ENCODE measurements around the gene DNAJC24. TPM values are rescaled to one million over a fixed set of nuclear protein-coding genes. Genes with fewer than 3 reads are reported as not detected.

Gene DNAJC24
- total RNA-seq, 1 experiment from 2014 or later = 18.2 TPM

DNA sequence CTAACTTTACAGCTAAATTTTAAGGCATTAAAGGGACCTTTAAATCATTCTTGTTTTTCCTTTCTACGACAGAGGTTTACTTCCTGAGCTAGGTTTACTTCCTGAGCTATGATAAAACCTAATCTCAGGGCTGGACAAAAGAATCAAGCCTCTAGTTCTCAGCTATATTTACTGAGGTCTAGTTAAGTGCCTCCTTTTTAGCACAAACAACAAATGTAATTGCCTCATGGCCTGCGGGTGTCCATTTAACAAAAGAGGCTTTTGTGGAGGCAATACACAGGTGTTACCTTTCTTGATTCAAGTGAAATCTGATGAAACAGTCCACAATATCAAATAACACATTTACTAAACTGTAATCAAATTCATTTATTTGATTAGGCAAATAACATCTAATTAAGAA lies 72.4 kb downstream of the DNAJC24 start:
- Histone ChIP-seq H3K27ac (no peak overlapping the region), H3K79me2 (ENCODE audit: low read depth) (no peaks in the 10 kb centered on the region), H4K20me1 (ENCODE audit: insufficient read depth) (no peaks in the 10 kb centered on the region), H3K4me3 (no peak overlapping the region), H2AFZ (no peak overlapping the region), H3F3A (ENCODE audit: insufficient read depth, low read depth) (no peaks in the 10 kb centered on the region), H3K4me2 (no peak overlapping the region), H3K27me3 (ENCODE audit: insufficient read depth, low read depth) (no peaks in the 10 kb centered on the region), H3K9me3 (ENCODE audit: insufficient read depth, low read depth) (no peaks in the 10 kb centered on the region), H3K9me2 (ENCODE audit: insufficient read depth) (0 out of 2 replicates have a peak, but pooled peaks cover 1% of the 10 kb centered on the region), H3K4me1 (replicated peaks; ENCODE audit: insufficient read depth) (no peaks in the 10 kb centered on the region), H3K36me3 (ENCODE audit: low read depth) (0 out of 2 replicates have a peak, but pooled peaks cover under 1% of the 10 kb centered on the region)
- no peak for TF ChIP-seq EZH2 (IDR thresholded peaks at IDR 0.05; ENCODE audit: low read depth)
- TF ChIP-seq, protein P1, sequence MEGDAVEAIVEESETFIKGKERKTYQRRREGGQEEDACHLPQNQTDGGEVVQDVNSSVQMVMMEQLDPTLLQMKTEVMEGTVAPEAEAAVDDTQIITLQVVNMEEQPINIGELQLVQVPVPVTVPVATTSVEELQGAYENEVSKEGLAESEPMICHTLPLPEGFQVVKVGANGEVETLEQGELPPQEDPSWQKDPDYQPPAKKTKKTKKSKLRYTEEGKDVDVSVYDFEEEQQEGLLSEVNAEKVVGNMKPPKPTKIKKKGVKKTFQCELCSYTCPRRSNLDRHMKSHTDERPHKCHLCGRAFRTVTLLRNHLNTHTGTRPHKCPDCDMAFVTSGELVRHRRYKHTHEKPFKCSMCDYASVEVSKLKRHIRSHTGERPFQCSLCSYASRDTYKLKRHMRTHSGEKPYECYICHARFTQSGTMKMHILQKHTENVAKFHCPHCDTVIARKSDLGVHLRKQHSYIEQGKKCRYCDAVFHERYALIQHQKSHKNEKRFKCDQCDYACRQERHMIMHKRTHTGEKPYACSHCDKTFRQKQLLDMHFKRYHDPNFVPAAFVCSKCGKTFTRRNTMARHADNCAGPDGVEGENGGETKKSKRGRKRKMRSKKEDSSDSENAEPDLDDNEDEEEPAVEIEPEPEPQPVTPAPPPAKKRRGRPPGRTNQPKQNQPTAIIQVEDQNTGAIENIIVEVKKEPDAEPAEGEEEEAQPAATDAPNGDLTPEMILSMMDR (conservative IDR thresholded peaks at IDR 0.05) = no peak
- intact Hi-C loops (cut with micrococcal nuclease; ENCODE audit: unreplicated experiment) = no loop called here
- no TSS peak for BruUV-seq (replicated peaks)
- ChIA-PET POLR2A (ENCODE audit: unreplicated experiment) (no interaction called here), CTCF (no interaction called here)
- DNase-seq = no peak

DNA sequence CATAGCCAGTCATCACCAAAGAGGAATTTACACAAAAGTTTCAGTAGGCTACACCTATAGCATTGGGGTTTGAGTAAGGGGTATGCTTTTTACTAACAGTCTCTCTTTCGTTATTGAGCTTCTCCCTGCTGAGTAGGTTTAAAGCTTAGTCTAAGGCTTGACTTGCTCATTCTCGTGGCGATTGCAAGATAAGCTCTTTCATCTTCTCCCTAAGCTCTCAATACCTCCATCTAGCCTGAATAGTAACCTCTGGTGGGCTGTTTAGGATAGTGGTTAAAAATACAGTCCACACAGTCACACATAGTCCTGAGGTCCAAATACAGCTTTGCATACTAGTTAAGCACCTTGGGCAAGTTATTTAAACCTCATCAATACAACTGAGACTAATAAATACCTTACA lies 74.1 kb downstream of the DNAJC24 start:
- Histone ChIP-seq H3K36me3 (ENCODE audit: low read depth) (0 out of 2 replicates have a peak, but pooled peaks cover 6% of the 10 kb centered on the region), H3F3A (ENCODE audit: insufficient read depth, low read depth) (no peaks in the 10 kb centered on the region), H3K9me2 (ENCODE audit: insufficient read depth) (no peaks in the 10 kb centered on the region), H3K79me2 (ENCODE audit: low read depth) (no peaks in the 10 kb centered on the region), H3K27ac (no peak overlapping the region), H3K27me3 (ENCODE audit: insufficient read depth, low read depth) (no peaks in the 10 kb centered on the region), H4K20me1 (ENCODE audit: insufficient read depth) (no peaks in the 10 kb centered on the region), H3K9me3 (ENCODE audit: insufficient read depth, low read depth) (no peaks in the 10 kb centered on the region), H3K4me1 (replicated peaks; ENCODE audit: insufficient read depth) (no peaks in the 10 kb centered on the region), H2AFZ (no peak overlapping the region), H3K4me2 (no peak overlapping the region), H3K4me3 (no peak overlapping the region)
- CTCF ChIA-PET = no interaction called here
- DNase-seq = no peak
- TF ChIP-seq, protein P1 (conservative IDR thresholded peaks at IDR 0.05) = no peak
- TF ChIP-seq EZH2 (IDR thresholded peaks at IDR 0.05; ENCODE audit: low read depth) = no peak
- no TSS peak for BruUV-seq (replicated peaks)
- intact Hi-C loops (cut with micrococcal nuclease; ENCODE audit: unreplicated experiment) = no loop called here
- POLR2A ChIA-PET (ENCODE audit: unreplicated experiment) = interaction anchor here (0.6 kb wide), 1 partner anchor 65 kb away, joined by 3 read pairs; no protein-coding TSS in a partner anchor

DNA sequence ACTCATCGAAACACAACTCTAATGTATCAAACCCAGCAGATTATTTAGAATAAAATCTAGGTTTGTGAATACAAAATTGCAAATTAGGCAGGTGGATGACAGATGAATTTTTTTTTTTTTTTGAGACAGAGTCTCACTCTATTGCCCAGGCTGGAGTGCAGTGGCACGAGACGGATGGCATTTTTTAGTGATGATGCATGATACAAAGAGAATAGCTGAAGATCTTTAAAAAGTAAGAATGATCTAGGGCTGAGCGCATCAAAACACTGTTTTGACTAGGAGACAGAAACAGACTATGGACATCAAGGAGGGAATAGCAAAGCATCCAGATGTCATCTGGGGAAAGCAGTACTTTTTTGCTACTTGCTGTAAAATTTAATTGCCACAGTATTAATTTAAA lies 76.0 kb downstream of the DNAJC24 start:
- Histone ChIP-seq H3K27ac (no peak overlapping the region), H3K36me3 (ENCODE audit: low read depth) (0 out of 2 replicates have a peak, but pooled peaks cover 6% of the 10 kb centered on the region), H3K9me2 (ENCODE audit: insufficient read depth) (no peaks in the 10 kb centered on the region), H2AFZ (no peak overlapping the region), H3K79me2 (ENCODE audit: low read depth) (no peaks in the 10 kb centered on the region), H3K9me3 (ENCODE audit: insufficient read depth, low read depth) (no peaks in the 10 kb centered on the region), H4K20me1 (ENCODE audit: insufficient read depth) (no peaks in the 10 kb centered on the region), H3K4me3 (no peak overlapping the region), H3F3A (ENCODE audit: insufficient read depth, low read depth) (no peaks in the 10 kb centered on the region), H3K4me1 (replicated peaks; ENCODE audit: insufficient read depth) (no peaks in the 10 kb centered on the region), H3K27me3 (ENCODE audit: insufficient read depth, low read depth) (no peaks in the 10 kb centered on the region), H3K4me2 (no peak overlapping the region)
- intact Hi-C loops (cut with micrococcal nuclease; ENCODE audit: unreplicated experiment) = no loop called here
- TF ChIP-seq, protein P1 (conservative IDR thresholded peaks at IDR 0.05) = no peak
- no peak for TF ChIP-seq EZH2 (IDR thresholded peaks at IDR 0.05; ENCODE audit: low read depth)
- CTCF ChIA-PET = no interaction called here
- POLR2A ChIA-PET (ENCODE audit: unreplicated experiment) = no interaction called here
- no peak for DNase-seq
- no TSS peak for BruUV-seq (replicated peaks)

Data from PC-9 (cell line).